Cardiac muscle cell (in vitro differentiated cells and primary cell): Measurements from ENCODE around the gene PCCB. TPM values are rescaled to one million over a fixed set of nuclear protein-coding genes. Genes with fewer than 3 reads are reported as not detected.
"Not testable (repeated sequence)": the region's sequence is repeated elsewhere in the genome, so short reads cannot be mapped to it uniquely, and the experiment has no call there.

ENCODE experiments used
- DNase-seq, 2 donors: peaks; one replicate each; pipeline versions ENCODE4 v3.0.0 to v3.0.0-alpha.2; 2010 to 2017; ENCODE audit warnings: low read depth in 1 of 2, low spot score in 1 of 2
- H3K27ac ChIP-seq: fragments of 200-600 bp; sonication (generic); 2 replicates; pipeline ENCODE4 v1.5.1; 2016
- H3K27me3 ChIP-seq: fragments of 200-600 bp; sonication (generic); 2 replicates; pipeline ENCODE4 v1.6.0; 2016; ENCODE audit warnings: control low read depth
- H3K36me3 ChIP-seq: fragments of 200-600 bp; sonication (generic); 2 replicates; pipeline ENCODE4 v1.5.1; 2016; ENCODE audit warnings: control low read depth
- H3K4me1 ChIP-seq: fragments of 200-600 bp; sonication (generic); 2 replicates; pipeline ENCODE4 v1.8.1; 2017; ENCODE audit warnings: low read depth, mild to moderate bottlenecking, mixed run types
- H3K4me3 ChIP-seq: fragments of 200-600 bp; sonication (generic); 2 replicates; pipeline ENCODE4 v1.5.1; 2016; ENCODE audit warnings: mild to moderate bottlenecking
- H3K9me3 ChIP-seq: fragments of 200-600 bp; sonication (generic); 2 replicates; pipeline ENCODE4 v1.5.1; 2017; ENCODE audit warnings: low read depth, mild to moderate bottlenecking, control low read depth
- polyA plus RNA-seq: library from polyadenylated mRNA; unstranded; fragments of >200 nt; fragmentation: Nextera tagmentation; extraction: Ambion mirVana; gene quantifications from 2 replicates; pipeline ENCODE4 v1.2.1, GENCODE V29; 2016
- total RNA-seq: library from RNA; depleted of rRNA; stranded (reverse); fragments of >200 nt; gene quantifications from 2 replicates; pipeline ENCODE4 v1.2.3, GENCODE V29; 2016
- TF ChIP-seq, protein P1 (sequence below): IDR thresholded peaks from 2 replicates; pipeline ENCODE4 v1.5.1; 2012; ENCODE audit warnings: low read depth, mild to moderate bottlenecking, low read length

The PCCB gene
- total and polyA plus RNA-seq, 2 experiments from 2014 or later: 57.8 to 65.8 TPM

DNA sequence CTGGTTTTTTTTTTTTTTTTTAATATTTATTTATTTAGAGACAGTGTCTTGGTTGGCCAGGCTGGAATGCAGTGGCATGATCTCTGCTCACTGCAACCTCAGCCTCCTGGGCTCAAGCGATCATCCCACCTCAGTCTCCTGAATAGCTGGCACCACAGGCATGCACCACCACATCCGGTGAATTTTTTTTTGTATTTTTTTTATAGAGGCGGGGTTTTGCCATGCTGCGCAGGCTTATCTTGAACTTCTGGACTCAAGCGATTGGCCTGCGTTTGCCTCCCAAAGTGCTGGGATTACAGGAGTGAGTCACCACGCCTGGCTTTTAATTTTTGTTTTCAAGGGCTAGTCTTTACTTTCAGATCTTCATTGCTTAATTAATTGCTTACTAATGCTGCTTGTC, 13.1 kb downstream of the PCCB start:
- H3K36me3 ChIP-seq: peaks cover 12% of the 10 kb centered on the region
- no peak overlapping the region for H3K27ac ChIP-seq
- peaks cover 4% of the 10 kb centered on the region for H3K4me1 ChIP-seq
- H3K9me3 ChIP-seq: no peaks in the 10 kb centered on the region
- H3K27me3 ChIP-seq: no peaks in the 10 kb centered on the region
- TF ChIP-seq, protein P1, sequence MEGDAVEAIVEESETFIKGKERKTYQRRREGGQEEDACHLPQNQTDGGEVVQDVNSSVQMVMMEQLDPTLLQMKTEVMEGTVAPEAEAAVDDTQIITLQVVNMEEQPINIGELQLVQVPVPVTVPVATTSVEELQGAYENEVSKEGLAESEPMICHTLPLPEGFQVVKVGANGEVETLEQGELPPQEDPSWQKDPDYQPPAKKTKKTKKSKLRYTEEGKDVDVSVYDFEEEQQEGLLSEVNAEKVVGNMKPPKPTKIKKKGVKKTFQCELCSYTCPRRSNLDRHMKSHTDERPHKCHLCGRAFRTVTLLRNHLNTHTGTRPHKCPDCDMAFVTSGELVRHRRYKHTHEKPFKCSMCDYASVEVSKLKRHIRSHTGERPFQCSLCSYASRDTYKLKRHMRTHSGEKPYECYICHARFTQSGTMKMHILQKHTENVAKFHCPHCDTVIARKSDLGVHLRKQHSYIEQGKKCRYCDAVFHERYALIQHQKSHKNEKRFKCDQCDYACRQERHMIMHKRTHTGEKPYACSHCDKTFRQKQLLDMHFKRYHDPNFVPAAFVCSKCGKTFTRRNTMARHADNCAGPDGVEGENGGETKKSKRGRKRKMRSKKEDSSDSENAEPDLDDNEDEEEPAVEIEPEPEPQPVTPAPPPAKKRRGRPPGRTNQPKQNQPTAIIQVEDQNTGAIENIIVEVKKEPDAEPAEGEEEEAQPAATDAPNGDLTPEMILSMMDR: no peak
- no peak for DNase-seq
- H3K4me3 ChIP-seq: no peak overlapping the region

DNA sequence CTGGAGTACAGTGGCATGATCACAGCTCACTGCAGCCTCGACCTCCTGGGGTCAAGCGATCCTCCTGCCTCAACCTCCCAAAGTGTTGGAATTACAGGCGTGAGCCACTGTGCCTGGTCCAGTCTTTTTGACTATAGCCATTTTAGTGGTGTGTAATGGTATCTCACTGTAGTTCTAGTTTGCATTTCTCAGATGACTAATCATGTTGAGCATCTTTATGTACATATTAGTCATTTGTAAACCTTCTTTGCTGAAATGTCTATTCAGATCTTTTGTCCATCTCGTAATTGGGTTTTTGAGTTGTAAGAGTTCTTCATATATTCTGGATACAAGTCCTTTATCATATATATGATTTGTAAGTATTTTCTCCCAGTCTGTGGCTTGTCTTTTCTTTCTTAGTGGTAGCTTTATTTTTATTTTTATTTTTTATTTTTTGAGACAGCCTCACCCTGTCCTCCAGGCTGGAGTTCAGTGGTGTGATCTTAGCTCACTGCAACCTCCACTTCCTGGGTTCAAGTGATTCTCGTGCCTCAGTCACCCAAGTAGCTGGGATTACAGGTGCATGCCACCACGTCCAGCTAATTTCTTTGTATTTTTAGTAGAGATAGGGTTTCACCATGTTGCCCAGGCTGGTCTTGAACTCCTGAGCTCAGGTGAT, 16.5 kb downstream of the PCCB start:
- not testable (repeated sequence) for H3K4me3 ChIP-seq, H3K27ac ChIP-seq, H3K36me3 ChIP-seq

DNA sequence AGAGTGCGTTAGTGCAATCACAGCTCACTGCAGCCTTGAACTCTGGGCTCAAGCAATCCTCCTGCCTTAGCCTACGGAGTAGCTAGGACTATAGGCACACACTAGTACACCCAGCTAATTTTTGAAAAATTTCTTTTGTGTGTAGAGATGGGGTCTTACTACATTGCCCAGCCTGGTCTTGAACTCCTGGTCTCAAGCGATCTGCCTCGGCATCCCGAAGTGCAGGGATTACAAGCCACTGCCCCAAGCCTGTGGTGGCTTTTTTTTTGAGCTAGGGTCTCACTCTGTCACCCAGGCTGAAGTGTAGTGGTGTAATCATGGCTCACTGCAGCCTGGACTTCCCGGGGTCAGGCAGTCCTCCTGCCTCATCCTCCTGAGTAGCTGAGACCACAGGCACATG, 17.1 kb downstream of the PCCB start:
- Histone ChIP-seq H3K27me3 (no peaks in the 10 kb centered on the region), H3K4me1 (peaks cover 3% of the 10 kb centered on the region), H3K36me3 (peaks cover 6% of the 10 kb centered on the region), H3K9me3 (no peaks in the 10 kb centered on the region), H3K27ac (no peak overlapping the region), H3K4me3 (no peak overlapping the region)
- no peak for DNase-seq
- TF ChIP-seq, protein P1: no peak

More for the DNA sequence above, 16.5 kb downstream of the PCCB start:
- not testable (repeated sequence) for H3K4me1 ChIP-seq, DNase-seq, H3K9me3 ChIP-seq, H3K27me3 ChIP-seq

DNA sequence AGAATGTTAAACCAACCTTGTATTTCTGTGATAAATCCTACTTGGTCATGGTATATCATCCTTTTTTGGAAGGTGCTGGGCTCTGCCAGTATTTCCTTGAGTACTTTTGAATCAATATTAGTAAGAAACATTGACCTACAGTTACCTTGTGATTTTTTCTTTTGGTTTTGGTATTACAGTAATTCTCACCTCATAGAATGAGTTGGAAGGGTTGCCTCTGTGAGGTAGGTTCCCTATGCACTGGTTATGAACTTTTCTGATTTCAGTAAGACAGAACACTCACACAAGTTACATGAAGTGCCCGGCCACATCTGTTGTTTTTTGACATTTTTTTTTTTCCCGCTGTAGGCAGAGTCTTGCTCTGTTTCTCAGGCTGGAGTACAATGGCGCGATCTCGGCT, 20.0 kb downstream of the PCCB start:
- no peaks in the 10 kb centered on the region for H3K4me1 ChIP-seq
- no peaks in the 10 kb centered on the region for H3K27me3 ChIP-seq
- TF ChIP-seq, protein P1: no peak
- H3K4me3 ChIP-seq: no peak overlapping the region
- H3K36me3 ChIP-seq: no peaks in the 10 kb centered on the region
- no peaks in the 10 kb centered on the region for H3K9me3 ChIP-seq
- no peak overlapping the region for H3K27ac ChIP-seq
- DNase-seq: no peak

DNA sequence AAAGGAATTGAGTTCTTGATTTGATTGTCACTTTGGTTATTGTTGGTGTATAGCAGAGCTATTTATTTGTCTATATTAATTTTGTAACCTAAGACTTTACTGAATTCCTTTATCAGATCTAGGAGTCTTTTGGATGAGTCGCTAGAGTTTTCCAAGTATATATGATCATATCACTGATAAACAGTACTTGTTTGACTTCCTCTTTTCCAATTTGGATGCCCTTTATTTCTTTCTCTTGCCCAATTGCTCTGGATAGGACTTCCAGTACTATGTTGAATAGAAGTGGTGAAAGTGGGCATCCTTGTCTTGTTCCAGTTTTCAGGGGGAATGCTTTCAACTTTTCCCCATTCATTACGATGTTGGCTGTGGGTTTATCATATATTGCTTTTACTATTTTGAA, 21.5 kb downstream of the PCCB start:
- not testable (repeated sequence) for H3K9me3 ChIP-seq, H3K27ac ChIP-seq, H3K4me1 ChIP-seq, H3K27me3 ChIP-seq, H3K36me3 ChIP-seq, DNase-seq, H3K4me3 ChIP-seq

DNA sequence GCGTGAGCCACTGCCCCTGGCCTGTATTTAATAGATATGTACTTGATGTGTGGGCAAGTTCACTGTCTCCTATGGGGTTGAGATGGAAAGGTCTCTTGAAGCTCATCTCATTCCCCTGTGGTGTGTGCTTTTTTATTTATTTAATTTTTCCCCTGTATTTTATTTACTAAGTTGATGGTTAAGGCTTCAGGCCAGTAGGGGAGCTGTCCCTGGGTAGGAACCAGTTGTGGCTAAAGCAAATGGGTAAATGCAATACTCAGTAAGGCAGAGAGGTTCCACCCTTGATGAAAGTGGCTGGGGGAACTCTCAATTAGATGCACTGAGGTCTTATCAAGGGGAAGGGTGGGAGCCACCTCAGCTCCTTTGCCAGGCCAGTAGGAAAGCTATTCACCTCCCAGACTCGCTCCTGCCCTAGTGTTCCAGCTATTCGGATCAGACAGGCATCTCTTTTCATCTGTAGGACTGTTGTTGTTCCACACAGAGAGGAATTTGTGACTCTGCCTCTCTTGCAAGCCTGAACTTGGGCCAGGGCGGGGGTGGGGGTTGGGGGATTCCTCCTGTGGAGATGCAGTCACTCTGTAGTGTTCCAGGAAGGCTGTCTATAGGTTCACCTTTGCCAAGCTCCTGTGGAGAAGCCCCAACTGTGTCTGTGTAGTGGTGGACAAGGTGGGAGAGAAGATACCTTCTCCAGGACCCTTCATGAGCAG, 26.1 kb downstream of the PCCB start:
- no peak overlapping the region for H3K27ac ChIP-seq
- DNase-seq: peak in 1 of 2 donors; percentile 6
- TF ChIP-seq, protein P1: peak; percentile 6
- H3K36me3 ChIP-seq: no peaks in the 10 kb centered on the region
- H3K9me3 ChIP-seq: no peaks in the 10 kb centered on the region
- H3K4me3 ChIP-seq: no peak overlapping the region
- H3K27me3 ChIP-seq: no peaks in the 10 kb centered on the region
- H3K4me1 ChIP-seq: no peaks in the 10 kb centered on the region
